Stimulated activated CD8-positive, alpha-beta memory T cell treated with anti-CD3 and anti-CD28 coated beads, Interleukin-15, amount 100 ng/mL, for 1 hour (primary cell): ENCODE data around the gene RAB31.
"Not testable (repeated sequence)": the region's sequence is repeated elsewhere in the genome, so short reads cannot be mapped to it uniquely, and the experiment has no call there.

Source experiments
- DNase-seq: peaks from one replicate; pipeline ENCODE4 v3.0.0-alpha.2; 2020; ENCODE audit warnings: low read depth

Gene RAB31

DNA sequence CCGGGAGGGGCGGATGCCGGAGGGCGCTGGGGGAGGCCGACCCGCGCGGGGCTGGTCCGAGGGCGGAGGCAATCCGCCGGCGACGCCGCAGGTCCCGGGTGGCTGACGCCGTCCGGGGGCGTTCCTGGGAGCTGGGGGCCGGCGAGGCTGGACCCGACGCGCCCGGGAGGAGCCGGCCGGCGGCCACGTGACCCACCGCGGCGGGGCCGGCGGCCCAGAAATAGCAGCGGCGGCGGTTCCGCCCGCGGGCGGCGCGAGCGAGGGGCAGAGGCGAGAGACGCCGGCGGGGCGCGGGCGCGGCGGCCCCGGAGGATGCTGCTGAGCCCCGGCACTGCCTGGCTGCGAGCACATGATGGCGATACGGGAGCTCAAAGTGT lies at the start of gene RAB31:
Gene RAB31 (plus strand): TSS at position 245 of the 377 bp plus-strand sequence. CDS start 105 bp downstream, at position 350.
- DNase-seq: no peak

- no peak for DNase-seq
Measured at GRCh38 chr18:9659499-9660375, 48.4 kb upstream of the RAB31 start.

GRCh38 chr18:9661564-9661963 lies 46.5 kb upstream of the RAB31 start:
- DNase-seq: no peak

DNA sequence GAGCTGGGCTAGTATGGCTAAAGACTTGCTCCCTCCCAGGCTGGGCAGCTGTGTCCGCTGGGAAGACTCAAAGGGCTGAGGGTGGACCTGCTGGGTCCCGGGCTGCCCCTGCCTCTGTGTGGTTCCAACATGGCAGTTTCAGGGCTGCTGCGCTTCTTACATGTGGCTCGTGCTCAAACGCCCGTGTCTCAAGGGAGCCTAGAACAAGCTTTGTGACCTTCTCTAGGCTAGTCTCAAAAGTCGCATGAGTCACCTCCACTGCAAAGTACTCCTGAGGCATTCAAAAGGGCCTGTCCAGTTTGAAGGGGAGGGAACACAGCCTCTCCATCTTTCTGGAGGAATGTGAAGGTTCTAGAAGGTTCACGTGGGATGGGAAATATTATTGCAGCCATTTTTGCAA lies 44.7 kb upstream of the RAB31 start:
- DNase-seq: no peak

- no peak for DNase-seq
Measured at GRCh38 chr18:9665314-9665713, 42.8 kb upstream of the RAB31 start.

GRCh38 chr18:9666548-9666947 lies 41.6 kb upstream of the RAB31 start:
- no peak for DNase-seq

DNA sequence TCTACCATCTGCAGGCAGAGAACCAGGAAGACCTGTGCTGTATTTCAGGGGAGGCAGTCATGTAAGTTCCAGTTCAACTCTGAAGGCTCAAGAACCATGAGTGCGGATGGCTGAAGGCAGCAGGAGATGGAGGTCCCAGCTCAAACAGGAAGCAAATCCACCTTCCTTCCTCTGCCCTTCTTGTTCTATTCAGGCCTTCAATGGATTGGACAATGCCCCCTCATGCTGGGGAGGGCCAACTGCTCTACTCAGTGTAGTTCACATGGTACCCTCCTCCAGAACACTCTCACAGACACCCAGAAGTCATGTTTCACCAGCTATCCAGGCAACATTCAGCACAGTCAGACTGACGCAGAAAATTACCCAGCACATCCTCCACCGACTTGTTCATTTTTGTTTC lies 39.1 kb upstream of the RAB31 start:
- DNase-seq: no peak

GRCh38 chr18:9671214-9671613 lies 36.9 kb upstream of the RAB31 start:
- no peak for DNase-seq

GRCh38 chr18:9673296-9674251 lies 34.5 kb upstream of the RAB31 start:
- no peak for DNase-seq

- not testable (repeated sequence) for DNase-seq
Measured at GRCh38 chr18:9678216-9678615, 29.9 kb upstream of the RAB31 start.

DNA sequence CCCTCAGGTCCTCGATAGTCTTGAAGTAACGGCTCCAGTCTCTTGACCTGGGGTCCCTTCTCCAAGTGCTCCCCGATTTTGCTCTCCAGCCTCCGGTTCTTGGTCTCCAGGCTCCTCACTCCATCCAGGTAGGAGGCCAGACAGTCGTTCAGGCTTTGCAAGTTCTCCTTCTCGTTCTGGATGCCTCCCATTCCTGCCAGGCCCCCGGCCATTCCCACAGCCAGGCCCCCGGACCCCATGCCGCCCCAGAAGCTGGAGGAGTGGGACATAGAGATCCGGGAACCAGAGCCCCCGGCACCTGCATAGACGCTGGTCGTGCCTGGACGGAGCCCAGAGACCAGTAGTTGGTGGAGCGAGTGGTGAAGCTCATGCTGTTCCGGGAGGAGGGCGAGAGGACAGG lies 29.0 kb upstream of the RAB31 start:
- DNase-seq: no peak

DNA sequence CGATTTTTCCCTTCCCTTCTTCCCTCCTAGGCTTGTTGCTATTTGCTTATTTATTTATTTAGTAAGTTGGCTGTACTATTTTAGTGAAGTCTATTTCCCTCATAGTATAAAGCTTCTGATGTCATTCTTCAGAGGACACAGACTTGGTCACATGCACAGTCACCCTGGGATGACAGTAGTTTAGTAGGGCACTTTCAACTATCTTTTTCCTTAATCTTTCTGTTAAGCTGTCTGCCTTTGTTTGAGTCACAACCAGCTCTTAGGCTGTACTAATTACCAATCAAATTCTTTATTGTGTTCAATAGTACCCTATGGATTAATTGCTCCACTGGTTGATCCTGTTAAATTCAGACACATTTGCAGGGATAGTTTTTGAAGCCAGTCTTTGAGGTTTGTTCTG lies 26.9 kb upstream of the RAB31 start:
- no peak for DNase-seq

DNA sequence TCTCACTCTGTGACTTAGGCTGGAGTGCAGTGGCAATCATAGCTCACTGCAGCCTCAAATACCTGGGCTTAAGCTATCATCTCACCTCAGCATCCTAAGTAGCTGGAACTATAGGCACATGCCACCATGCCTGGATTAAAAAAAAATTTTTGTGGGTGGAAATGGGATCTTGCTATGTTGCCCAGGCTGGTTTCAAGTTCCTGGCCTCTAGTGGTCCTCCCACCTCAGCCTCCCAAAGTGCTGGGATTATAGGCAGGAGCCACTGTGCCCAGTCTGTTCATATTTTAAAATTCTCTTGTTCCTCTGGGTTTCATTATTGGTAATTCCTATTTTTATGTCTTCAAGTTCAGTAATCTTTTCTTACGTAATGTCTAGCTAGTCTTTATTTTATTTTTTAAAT lies 25.5 kb upstream of the RAB31 start:
- no peak for DNase-seq

GRCh38 chr18:9683418-9684396 lies 24.4 kb upstream of the RAB31 start:
- no peak for DNase-seq

DNA sequence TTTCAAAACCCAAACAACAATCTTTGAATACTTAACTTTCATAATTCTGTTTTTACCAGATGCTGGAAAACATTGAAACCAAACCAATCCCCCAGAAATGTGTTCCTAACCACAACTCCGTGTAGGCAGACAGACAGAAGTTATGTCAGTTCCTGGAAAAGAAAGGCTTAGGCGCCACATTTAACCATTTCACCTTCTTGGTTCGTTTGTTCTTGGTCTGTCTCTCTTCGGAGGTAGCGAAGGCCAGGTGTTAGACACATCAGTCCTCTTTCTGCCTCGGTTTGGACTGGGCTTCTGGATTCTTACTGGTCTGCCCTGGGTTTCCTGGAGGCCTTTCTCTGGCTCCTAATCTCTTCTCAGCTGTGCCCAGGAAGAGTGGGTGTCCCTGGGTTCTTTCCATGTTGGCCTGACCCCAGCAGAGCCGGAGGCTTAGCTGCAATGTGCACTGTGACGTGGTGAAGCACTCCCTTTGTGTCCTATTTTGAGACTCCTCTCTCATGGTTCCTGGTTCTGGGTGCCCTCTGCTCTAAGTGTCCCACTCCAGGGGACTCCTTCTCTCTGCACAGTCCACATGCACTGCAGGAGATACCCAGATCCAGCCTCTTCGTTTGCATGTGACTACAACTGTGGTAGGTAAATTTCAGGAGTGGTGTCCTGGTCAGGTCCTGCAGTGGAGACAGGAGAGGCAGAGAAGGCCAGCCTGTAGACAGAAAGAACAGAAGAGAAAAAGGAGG lies 23.1 kb upstream of the RAB31 start:
- no peak for DNase-seq

- no peak for DNase-seq
Measured at GRCh38 chr18:9685615-9685890, 22.5 kb upstream of the RAB31 start.

GRCh38 chr18:9688036-9688741 lies 19.9 kb upstream of the RAB31 start:
- no peak for DNase-seq

DNA sequence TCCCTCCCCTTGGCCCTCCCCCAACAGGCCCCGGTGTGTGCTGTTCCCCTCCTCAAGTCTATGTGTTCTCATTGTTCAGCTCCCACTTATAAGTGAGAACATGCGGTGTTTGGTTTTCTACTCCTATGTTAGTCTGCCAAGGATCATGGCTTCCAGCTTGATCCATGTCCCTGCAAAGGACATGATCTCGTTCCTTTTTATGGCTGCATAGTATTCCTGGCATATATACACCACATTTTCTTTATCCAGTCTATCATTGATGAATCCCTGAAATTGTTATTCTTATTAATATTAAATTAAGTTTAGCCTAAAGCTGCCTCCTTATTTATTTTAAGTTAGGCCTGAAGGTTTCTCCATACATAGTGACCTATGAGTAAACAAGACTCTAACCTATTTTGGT lies 18.8 kb upstream of the RAB31 start:
- no peak for DNase-seq

GRCh38 chr18:9690418-9691188 lies 17.5 kb upstream of the RAB31 start:
- no peak for DNase-seq

DNA sequence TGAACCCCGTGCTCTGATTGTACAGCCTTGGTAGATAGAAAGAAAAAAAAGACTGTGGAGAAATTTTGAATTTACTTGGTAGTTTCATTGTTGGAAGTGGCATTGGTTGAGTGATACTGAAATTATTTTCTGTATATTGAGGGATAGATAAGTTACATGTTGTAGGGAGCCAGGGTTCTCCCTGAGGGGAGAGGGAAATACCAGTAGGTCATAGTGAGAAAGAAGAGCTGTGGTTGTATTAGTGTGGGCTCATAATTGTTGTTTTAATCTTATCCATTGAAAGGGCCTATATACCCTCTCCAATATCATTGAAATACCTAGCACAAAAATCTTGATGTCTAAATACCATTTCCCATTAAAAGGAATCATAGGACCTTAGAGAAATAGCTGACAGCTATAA lies 16.9 kb upstream of the RAB31 start:
- DNase-seq: no peak
